ENCODE measurements around the gene NBDY.

Gene NBDY

GRCh38 chrX:56736219-56736618 lies 7.2 kb downstream of the NBDY start:
- H3K27ac ChIP-seq: no peak overlapping the region
- DNase-seq (ENCODE audit: low spot score): no peak
- no peak for TF ChIP-seq CTCF (conservative IDR thresholded peaks at IDR 0.05; ENCODE audit: low read depth)
- POLR2A ChIA-PET (ENCODE audit: low non-redundant PET): no interaction called here
- CTCF ChIA-PET: no interaction called here

- POLR2A ChIA-PET (ENCODE audit: low non-redundant PET): no interaction called here
- CTCF ChIA-PET: no interaction called here
These were observed 9.6 kb downstream of the NBDY start for GRCh38 chrX:56738670-56739069.

GRCh38 chrX:56744996-56745395 lies 16.0 kb downstream of the NBDY start:
- no peak for TF ChIP-seq CTCF (conservative IDR thresholded peaks at IDR 0.05; ENCODE audit: low read depth)
- CTCF ChIA-PET: no interaction called here

More at GRCh38 chrX:56738670-56739069, 9.6 kb downstream of the NBDY start:
- H3K27ac ChIP-seq: no peak overlapping the region
- no peak for DNase-seq (ENCODE audit: low spot score)
- no peak for TF ChIP-seq CTCF (conservative IDR thresholded peaks at IDR 0.05; ENCODE audit: low read depth)

GRCh38 chrX:56746996-56747395 lies 18.0 kb downstream of the NBDY start:
- ChIA-PET CTCF (no interaction called here), POLR2A (ENCODE audit: low non-redundant PET) (no interaction called here)
- no peak for DNase-seq (ENCODE audit: low spot score)
- H3K27ac ChIP-seq: no peak overlapping the region
- no peak for TF ChIP-seq CTCF (conservative IDR thresholded peaks at IDR 0.05; ENCODE audit: low read depth)

More at GRCh38 chrX:56744996-56745395, 16.0 kb downstream of the NBDY start:
- DNase-seq (ENCODE audit: low spot score): no peak
- no peak overlapping the region for H3K27ac ChIP-seq
- POLR2A ChIA-PET (ENCODE audit: low non-redundant PET): no interaction called here

- ChIA-PET CTCF (no interaction called here), POLR2A (ENCODE audit: low non-redundant PET) (no interaction called here)
- H3K27ac ChIP-seq: no peak overlapping the region
- DNase-seq (ENCODE audit: low spot score): no peak
- no peak for TF ChIP-seq CTCF (conservative IDR thresholded peaks at IDR 0.05; ENCODE audit: low read depth)
These were observed 22.0 kb downstream of the NBDY start for GRCh38 chrX:56751071-56751470.

- no peak for DNase-seq (ENCODE audit: low spot score)
- no peak overlapping the region for H3K27ac ChIP-seq
- ChIA-PET CTCF (no interaction called here), POLR2A (ENCODE audit: low non-redundant PET) (no interaction called here)
- no peak for TF ChIP-seq CTCF (conservative IDR thresholded peaks at IDR 0.05; ENCODE audit: low read depth)
These were observed 28.3 kb downstream of the NBDY start for GRCh38 chrX:56757327-56757726.

- H3K27ac ChIP-seq: no peak overlapping the region
- CTCF ChIA-PET: no interaction called here
- TF ChIP-seq CTCF (conservative IDR thresholded peaks at IDR 0.05; ENCODE audit: low read depth): no peak
- no peak for DNase-seq (ENCODE audit: low spot score)
- POLR2A ChIA-PET (ENCODE audit: low non-redundant PET): no interaction called here
These were observed 29.4 kb downstream of the NBDY start for GRCh38 chrX:56758456-56758855.

Measured in RWPE1 (cell line).